GM21367 (cell line): ENCODE data around the gene KIAA0513.

ENCODE experiments used
- ATAC-seq: cut with Tn5 transposase; IDR thresholded peaks from one replicate; pipeline ENCODE4 v1.9.1; 2021; ENCODE audit not compliant: unreplicated experiment

The KIAA0513 gene

GRCh38 chr16:85027349-85027957 is at the start of gene KIAA0513:
TSS of gene KIAA0513 (plus strand) at chr16:85027795. CDS start at chr16:85067072, 39,277 bp downstream.
- ATAC-seq: peak; percentile 80

GRCh38 chr16:84979516-84979915 is 48.1 kb upstream of the KIAA0513 start:
- ATAC-seq: no peak

GRCh38 chr16:84982434-84982833 is 45.2 kb upstream of the KIAA0513 start:
- ATAC-seq: no peak

GRCh38 chr16:84985079-84986065 is 42.2 kb upstream of the KIAA0513 start:
- no peak for ATAC-seq

- ATAC-seq: no peak
Measured at GRCh38 chr16:84986102-84986501, 41.5 kb upstream of the KIAA0513 start.

GRCh38 chr16:84986879-84987278 is 40.7 kb upstream of the KIAA0513 start:
- ATAC-seq: no peak

- no peak for ATAC-seq
Measured at GRCh38 chr16:84988328-84989080, 39.1 kb upstream of the KIAA0513 start.

- ATAC-seq: no peak
Measured at GRCh38 chr16:84989749-84990620, 37.6 kb upstream of the KIAA0513 start.

- ATAC-seq: no peak
Measured at GRCh38 chr16:84990782-84991181, 36.8 kb upstream of the KIAA0513 start.

GRCh38 chr16:84992717-84993075 is 34.9 kb upstream of the KIAA0513 start:
- no peak for ATAC-seq

GRCh38 chr16:84993926-84994325 is 33.7 kb upstream of the KIAA0513 start:
- no peak for ATAC-seq

- no peak for ATAC-seq
Measured at GRCh38 chr16:84995663-84996062, 31.9 kb upstream of the KIAA0513 start.

- ATAC-seq: no peak
Measured at GRCh38 chr16:84996365-84996764, 31.2 kb upstream of the KIAA0513 start.

- no peak for ATAC-seq
Measured at GRCh38 chr16:84999200-84999599, 28.4 kb upstream of the KIAA0513 start.

- no peak for ATAC-seq
Measured at GRCh38 chr16:84999857-85000480, 27.6 kb upstream of the KIAA0513 start.

- no peak for ATAC-seq
Measured at GRCh38 chr16:85002099-85002541, 25.5 kb upstream of the KIAA0513 start.

- ATAC-seq: no peak
Measured at GRCh38 chr16:85002608-85003007, 25.0 kb upstream of the KIAA0513 start.

GRCh38 chr16:85003076-85003475 is 24.5 kb upstream of the KIAA0513 start:
- ATAC-seq: no peak

GRCh38 chr16:85003725-85004586 is 23.6 kb upstream of the KIAA0513 start:
- no peak for ATAC-seq
